H1 (cell line): Measurements from ENCODE around the gene ADCY7. TPM values are rescaled to one million over a fixed set of nuclear protein-coding genes. Genes with fewer than 3 reads are reported as not detected.

Experiments used
- CHD2 ChIP-seq: IDR thresholded peaks from 2 replicates; pipeline ENCODE4 v1.6.1; 2012; ENCODE audit warnings: low read length, improper control_type of control experiment
- ZNF274 ChIP-seq: IDR thresholded peaks from 2 replicates; pipeline ENCODE4 v1.7.0; 2012; ENCODE audit warnings: low read length, borderline replicate concordance; ENCODE audit errors: extremely low read depth
- polyA plus RNA-seq, 7 experiments: library from polyadenylated mRNA; depleted of rRNA in 3 of 7; stranded (reverse) in 5 of 7; unstranded in 2 of 7; fragments of >200 nt in 5 of 7; fragments of 200-250 nt in 2 of 7; gene quantifications; 1 replicate in 5 of 7; 2 replicates in 1 of 7; 4 replicates in 1 of 7; pipeline versions ENCODE4 v1.2.1 to v1.2.3, GENCODE V29; 2011 to 2013; ENCODE audit warnings: missing spikeins in 2 of 7, mixed read lengths in 2 of 7
- total RNA-seq: library from RNA; stranded (reverse); fragmentation: NEBNext Ultra II Directional; extraction: Animal tissue kit (Norgen Biotek cat#: 25700); gene quantifications from 2 replicates; pipeline ENCODE4 v1.2.1, GENCODE V29; 2021

ADCY7 gene
- total and polyA plus RNA-seq, 2 of the 8 experiments (the other 6 are each of a cell fraction or from before 2014, with no cell fraction given) = 2.4 to 5.1 TPM

DNA sequence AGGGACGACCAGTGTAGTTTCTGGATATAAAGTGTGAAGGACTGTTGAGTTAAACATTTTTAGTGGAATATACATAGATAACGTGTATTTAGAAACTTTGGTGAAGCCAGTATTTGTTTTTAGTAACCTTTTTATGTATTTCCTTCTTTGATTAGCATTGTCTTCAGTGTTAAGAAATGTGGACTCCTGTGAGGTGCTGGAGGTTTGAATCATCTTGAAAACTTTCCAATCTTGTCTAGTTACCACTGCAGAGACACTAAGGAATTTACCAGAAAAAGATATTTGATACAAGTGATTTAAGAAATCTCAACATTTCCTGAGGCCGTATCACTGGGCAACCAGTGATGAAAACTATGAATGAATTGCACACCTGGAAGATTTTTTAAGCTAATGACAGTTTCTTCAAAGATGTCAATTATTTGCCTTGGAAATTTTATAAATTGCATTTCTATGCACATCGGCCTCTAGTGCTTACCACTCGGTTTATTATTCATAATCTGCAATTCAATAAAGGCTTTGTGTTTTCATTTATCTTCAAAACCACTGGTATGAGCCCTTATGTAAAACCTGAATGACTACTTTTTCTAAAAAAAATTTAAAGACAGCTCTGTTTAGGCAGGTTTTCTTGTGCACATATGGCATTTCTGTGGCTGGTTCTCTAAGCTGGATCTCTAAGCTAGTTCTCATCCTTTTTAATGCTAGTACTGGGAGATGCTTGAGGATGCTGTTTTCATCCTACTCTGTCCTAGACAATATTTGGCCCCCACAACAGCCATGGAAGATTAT is 31.4 kb upstream of the ADCY7 start (continued):
- TF ChIP-seq ZNF274 (no peak), CHD2 (no peak)
